ENCODE data around the gene ALKBH1. TPM values are rescaled to one million over a fixed set of nuclear protein-coding genes. Genes with fewer than 3 reads are reported as not detected.

The ALKBH1 gene
- total and polyA plus RNA-seq, 9 of the 15 experiments (the other 6 are each of a cell fraction or from before 2014, with no cell fraction given): 5.3 to 19.4 (median 10.7) TPM

DNA sequence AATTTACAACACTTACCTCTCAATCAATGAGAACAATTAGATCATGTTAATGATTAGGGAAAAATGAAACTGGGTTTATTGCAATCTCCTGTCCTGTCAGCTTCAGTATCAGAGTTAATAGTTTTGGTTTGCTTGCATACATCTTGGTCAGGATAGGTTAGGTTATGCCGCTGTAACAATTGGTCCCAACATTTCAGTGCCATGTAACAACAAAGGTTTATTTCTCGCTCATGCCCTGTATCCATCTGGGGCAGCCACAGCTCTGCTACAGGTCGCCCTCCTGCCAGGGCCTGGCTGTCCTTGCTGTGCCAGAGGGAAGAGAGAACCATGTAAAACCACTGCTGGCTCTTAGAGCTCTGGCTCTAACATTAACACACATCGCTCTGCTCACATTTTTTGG, 60.9 kb downstream of the ALKBH1 start:
- BruUV-seq (replicated peaks): no TSS peak
- no peak overlapping the region for H2AFZ ChIP-seq (ENCODE audit: low read depth, low read length)
- no peak for FAIRE-seq
- TF ChIP-seq E2F3 (CRISPR knock-in tag; IDR thresholded peaks at IDR 0.05): no peak
- TF ChIP-seq FOS (IDR thresholded peaks at IDR 0.05; ENCODE audit: extremely low read depth, insufficient read length): no peak
- peak; percentile 98 for TF ChIP-seq ZNF12 (CRISPR knock-in tag; IDR thresholded peaks at IDR 0.05)
- TF ChIP-seq MCM3 (IDR thresholded peaks at IDR 0.05): no peak
- no peaks in the 10 kb centered on the region for H3K27me3 ChIP-seq (ENCODE audit: control insufficient read depth in 2 of 2, insufficient read depth in 2 of 2, low read length in 2 of 2)
- H3K4me3 ChIP-seq: no peak overlapping the region
- no peak for DNase-seq (ENCODE audit: extremely low read depth in 1 of 4, low spot score in 3 of 4)
- no peaks in the 10 kb centered on the region for H3K79me2 ChIP-seq (ENCODE audit: control insufficient read depth, insufficient read depth, low read length)
- peaks cover 4 to 6% of the 10 kb centered on the region in 2 experiments; a peak in 3 of 5 replicates for H3K4me1 ChIP-seq (replicated peaks in 1 of 2; ENCODE audit: control insufficient read depth in 2 of 2, insufficient read depth in 2 of 2, low read length in 2 of 2)
- in situ Hi-C loops (cut with MboI) (no loop called here), intact Hi-C loops (cut with micrococcal nuclease) (loop anchor here (5.0 kb wide), 1 partner anchor 190 kb away; the partner anchor contains the start of genes AHSA1 and VIPAS39)
- no peaks in the 10 kb centered on the region for H4K20me1 ChIP-seq (replicated peaks; ENCODE audit: control insufficient read depth, insufficient read depth, low read length)
- ChIA-PET POLR2A (no interaction called here), CTCF (ENCODE audit: low intra/inter-chr PET ratio) (no interaction called here)
- no peaks in the 10 kb centered on the region for H3K36me3 ChIP-seq (ENCODE audit: control insufficient read depth, insufficient read depth, low read length)
- no peak overlapping the region for H3K27ac ChIP-seq (ENCODE audit: extremely low read depth, low read depth, low read length)
- H3K9me3 ChIP-seq (replicated peaks; ENCODE audit: control insufficient read depth, insufficient read depth, low read depth, low read length): peaks cover 2% of the 10 kb centered on the region; the same call in 1 of the 2 replicates
- no peak for ATAC-seq
- no peak overlapping the region for H3K9ac ChIP-seq (ENCODE audit: insufficient read depth in 1 of 2, low read depth in 2 of 2, low read length in 2 of 2)
- no peaks in the 10 kb centered on the region for H3K9me1 ChIP-seq (ENCODE audit: control insufficient read depth, insufficient read depth, low read length)
- H3K4me2 ChIP-seq (ENCODE audit: insufficient read depth, low read length): no peak overlapping the region
- 78% methylated on average over 3 of the region's 4 CpGs for WGBS (ENCODE audit: insufficient coverage, low coverage, missing lambda C conversion rate)

DNA sequence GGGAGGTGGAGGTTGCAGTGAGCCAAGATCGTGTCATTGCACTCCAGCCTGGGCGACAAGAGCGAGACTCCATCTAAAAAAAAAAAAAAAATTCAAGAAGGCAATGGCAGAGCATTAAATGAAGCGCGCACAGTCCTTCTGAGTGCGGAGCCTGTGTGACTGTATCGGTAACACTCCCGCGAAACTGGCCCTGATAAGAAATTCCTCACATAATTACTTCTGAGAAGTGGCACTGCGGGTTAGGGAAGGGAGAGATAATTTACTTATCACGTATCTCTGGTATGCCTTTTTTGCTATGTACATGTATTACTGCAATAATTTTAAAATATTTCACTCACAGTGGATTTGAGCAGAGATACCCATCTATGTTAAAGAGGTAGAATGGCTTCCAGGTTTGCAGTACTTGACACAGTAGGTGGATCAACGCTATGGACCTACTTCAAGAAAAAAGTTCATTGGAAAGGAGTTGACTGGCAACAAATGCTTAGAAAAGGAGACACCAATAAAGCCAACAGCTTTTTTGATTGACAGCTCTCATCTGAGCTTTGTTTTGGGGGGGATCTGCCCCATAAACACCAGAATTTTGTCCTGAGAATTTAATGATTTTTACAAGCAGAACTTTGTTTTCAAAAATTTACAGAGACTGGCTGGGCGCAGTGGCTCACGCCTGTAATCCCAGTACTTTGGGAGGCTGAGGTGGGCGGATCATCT, 62.1 kb downstream of the ALKBH1 start:
- Histone ChIP-seq H4K20me1 (replicated peaks; ENCODE audit: control insufficient read depth, insufficient read depth, low read length) (no peaks in the 10 kb centered on the region), H3K4me1 (replicated peaks in 1 of 2; ENCODE audit: control insufficient read depth in 2 of 2, insufficient read depth in 2 of 2, low read length in 2 of 2) (peaks cover 9 to 11% of the 10 kb centered on the region in 2 experiments; a peak in 3 of 5 replicates), H3K4me2 (ENCODE audit: insufficient read depth, low read length) (peak overlapping the region; percentile 31), H3K9me3 (replicated peaks; ENCODE audit: control insufficient read depth, insufficient read depth, low read depth, low read length) (peaks cover 2% of the 10 kb centered on the region; the same call in 1 of the 2 replicates), H2AFZ (ENCODE audit: low read depth, low read length) (0 out of 2 replicates have a peak overlapping the region, but pooled peaks have one; percentile 9), H3K27ac (ENCODE audit: extremely low read depth, low read depth, low read length) (no peak overlapping the region), H3K36me3 (ENCODE audit: control insufficient read depth, insufficient read depth, low read length) (no peaks in the 10 kb centered on the region), H3K79me2 (ENCODE audit: control insufficient read depth, insufficient read depth, low read length) (no peaks in the 10 kb centered on the region), H3K4me3 (no peak overlapping the region), H3K9ac (ENCODE audit: insufficient read depth in 1 of 2, low read depth in 2 of 2, low read length in 2 of 2) (no peak overlapping the region), H3K27me3 (ENCODE audit: control insufficient read depth in 2 of 2, insufficient read depth in 2 of 2, low read length in 2 of 2) (no peaks in the 10 kb centered on the region), H3K9me1 (ENCODE audit: control insufficient read depth, insufficient read depth, low read length) (no peaks in the 10 kb centered on the region)
- POLR2A ChIA-PET: interaction anchor here (0.6 kb wide), 1 partner anchor 8 kb away, joined by 5 read pairs; no protein-coding TSS in a partner anchor
- intact Hi-C loops (cut with micrococcal nuclease) (loop anchor here (5.0 kb wide), 1 partner anchor 188 kb away; the partner anchor contains the start of genes AHSA1 and VIPAS39), in situ Hi-C loops (cut with MboI) (no loop called here)
- CTCF ChIA-PET (ENCODE audit: low intra/inter-chr PET ratio): interaction anchor here (0.6 kb wide), 1 partner anchor 11 kb away, joined by 6 read pairs; no protein-coding TSS in a partner anchor
- DNase-seq (ENCODE audit: extremely low read depth in 1 of 4, low spot score in 3 of 4) (peak in 2 of 4 experiments; percentile 37 to 68), FAIRE-seq (no peak), ATAC-seq (peak; percentile 67)
- BruUV-seq (replicated peaks): no TSS peak
- 1% methylated on average over 11 of the region's 15 CpGs for WGBS (ENCODE audit: insufficient coverage, low coverage, missing lambda C conversion rate)
- TF ChIP-seq ZBTB34 (CRISPR knock-in tag; IDR thresholded peaks at IDR 0.05) (no peak), CEBPB (tag; IDR thresholded peaks at IDR 0.05) (no peak), ATF7 (IDR thresholded peaks at IDR 0.05) (no peak), BMI1 (IDR thresholded peaks at IDR 0.05; ENCODE audit: low read length) (no peak), ZNF445 (CRISPR knock-in tag; IDR thresholded peaks at IDR 0.05; ENCODE audit: low read depth) (no peak)
- TF ChIP-seq, protein P1, sequence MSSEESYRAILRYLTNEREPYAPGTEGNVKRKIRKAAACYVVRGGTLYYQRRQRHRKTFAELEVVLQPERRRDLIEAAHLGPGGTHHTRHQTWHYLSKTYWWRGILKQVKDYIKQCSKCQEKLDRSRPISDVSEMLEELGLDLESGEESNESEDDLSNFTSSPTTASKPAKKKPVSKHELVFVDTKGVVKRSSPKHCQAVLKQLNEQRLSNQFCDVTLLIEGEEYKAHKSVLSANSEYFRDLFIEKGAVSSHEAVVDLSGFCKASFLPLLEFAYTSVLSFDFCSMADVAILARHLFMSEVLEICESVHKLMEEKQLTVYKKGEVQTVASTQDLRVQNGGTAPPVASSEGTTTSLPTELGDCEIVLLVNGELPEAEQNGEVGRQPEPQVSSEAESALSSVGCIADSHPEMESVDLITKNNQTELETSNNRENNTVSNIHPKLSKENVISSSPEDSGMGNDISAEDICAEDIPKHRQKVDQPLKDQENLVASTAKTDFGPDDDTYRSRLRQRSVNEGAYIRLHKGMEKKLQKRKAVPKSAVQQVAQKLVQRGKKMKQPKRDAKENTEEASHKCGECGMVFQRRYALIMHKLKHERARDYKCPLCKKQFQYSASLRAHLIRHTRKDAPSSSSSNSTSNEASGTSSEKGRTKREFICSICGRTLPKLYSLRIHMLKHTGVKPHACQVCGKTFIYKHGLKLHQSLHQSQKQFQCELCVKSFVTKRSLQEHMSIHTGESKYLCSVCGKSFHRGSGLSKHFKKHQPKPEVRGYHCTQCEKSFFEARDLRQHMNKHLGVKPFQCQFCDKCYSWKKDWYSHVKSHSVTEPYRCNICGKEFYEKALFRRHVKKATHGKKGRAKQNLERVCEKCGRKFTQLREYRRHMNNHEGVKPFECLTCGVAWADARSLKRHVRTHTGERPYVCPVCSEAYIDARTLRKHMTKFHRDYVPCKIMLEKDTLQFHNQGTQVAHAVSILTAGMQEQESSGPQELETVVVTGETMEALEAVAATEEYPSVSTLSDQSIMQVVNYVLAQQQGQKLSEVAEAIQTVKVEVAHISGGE (CRISPR knock-in tag; IDR thresholded peaks at IDR 0.05): no peak

All from K562 (cell line).